ENCODE data around the gene FNBP1. TPM values are rescaled to one million over a fixed set of nuclear protein-coding genes. Genes with fewer than 3 reads are reported as not detected.

Gene FNBP1
- total and polyA plus RNA-seq, 2 experiments from 2014 or later, result 17.8 to 22.6 TPM

DNA sequence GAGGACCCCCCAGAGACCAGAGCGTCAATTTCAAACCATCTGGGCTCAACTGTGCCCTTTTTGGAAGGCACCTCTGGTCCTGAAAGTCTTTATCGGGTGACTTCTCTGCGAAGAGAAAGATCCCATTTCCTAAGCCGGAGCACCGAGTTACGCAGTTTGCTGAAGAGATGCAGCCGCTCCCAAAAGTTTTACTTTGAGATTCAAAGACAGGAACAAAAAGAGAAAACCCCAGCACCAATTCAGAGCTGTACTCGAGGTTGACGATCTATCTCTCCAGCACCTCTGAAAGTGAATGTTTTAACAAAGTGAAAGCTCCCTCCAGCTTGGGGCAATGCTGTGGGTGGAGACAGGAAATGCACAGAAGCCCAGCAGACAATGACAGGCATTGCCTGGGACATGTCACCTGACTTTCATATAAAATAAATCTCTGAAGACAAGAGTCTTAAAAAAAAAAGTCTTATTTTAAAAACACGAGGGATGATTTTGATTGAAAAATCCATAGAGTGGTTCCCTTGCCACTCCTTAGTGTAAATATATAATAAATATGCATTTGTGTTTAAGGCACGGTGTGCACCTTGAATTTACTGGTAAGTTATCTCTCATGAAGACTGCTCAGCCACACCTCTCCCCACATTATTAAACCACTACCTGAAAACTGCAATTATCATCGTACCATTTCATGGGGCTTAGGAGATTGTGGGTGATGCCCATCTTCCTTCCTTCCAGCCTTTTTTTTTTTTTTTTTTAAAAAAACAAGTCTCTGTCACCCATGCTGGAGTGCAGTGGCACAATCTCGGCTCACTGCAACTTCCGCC is 79.9 kb downstream of the FNBP1 start:
- in situ Hi-C loops (cut with MboI), result no loop called here
- H3K9ac ChIP-seq, result peak overlapping the region; percentile 76
- 23 to 27% methylated on average over 14 of the region's 14 CpGs for WGBS, 2 experiments (ENCODE audit: low coverage in 1 of 2, low lambda C conversion rate in 2 of 2, missing lambda C conversion rate in 2 of 2)

DNA sequence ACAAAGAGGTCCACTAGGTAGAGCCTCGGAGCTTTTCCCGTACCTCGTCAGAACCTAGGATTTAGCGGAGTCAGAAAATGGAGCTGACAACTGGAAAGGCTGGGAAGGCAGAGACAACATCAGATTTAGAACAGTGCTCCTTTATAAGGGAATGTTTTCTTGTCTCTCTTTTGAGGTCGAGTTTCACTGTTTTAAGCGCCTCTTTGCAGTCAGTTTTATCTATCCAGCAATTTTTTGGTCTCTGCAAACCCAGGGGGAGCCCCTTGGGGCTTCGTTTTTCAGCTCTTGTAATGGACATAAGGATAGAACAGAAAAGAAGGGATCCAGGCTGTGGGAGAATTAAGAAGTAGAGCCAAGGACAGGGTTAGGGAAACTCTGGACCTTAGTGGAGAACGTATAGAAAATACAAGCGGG is 80.5 kb downstream of the FNBP1 start:
- H3K4me1 ChIP-seq (ENCODE audit: insufficient read depth), result peaks cover 29% of the 10 kb centered on the region
- no peaks in the 10 kb centered on the region for H3K79me2 ChIP-seq (ENCODE audit: insufficient read depth)
- peak overlapping the region; percentile 65 for H2AFZ ChIP-seq
- H3F3A ChIP-seq (ENCODE audit: insufficient read depth), result peaks cover 23% of the 10 kb centered on the region
- in situ Hi-C loops (cut with MboI), result no loop called here
- TF ChIP-seq EZH2phosphoT487 (IDR thresholded peaks at IDR 0.05; ENCODE audit: insufficient read depth, low read depth), result no peak
- no peak for TF ChIP-seq EZH2 (IDR thresholded peaks at IDR 0.05; ENCODE audit: insufficient read depth, poor library complexity, severe bottlenecking)
- H3K4me3 ChIP-seq, result peak overlapping the region; percentile 78
- 70 to 73% methylated on average over 9 of the region's 9 CpGs for WGBS, 2 experiments (ENCODE audit: low coverage in 1 of 2, low lambda C conversion rate in 2 of 2, missing lambda C conversion rate in 2 of 2)
- H3K4me2 ChIP-seq (ENCODE audit: unreplicated experiment), result peak overlapping the region; percentile 98
- H3K27me3 ChIP-seq (replicated peaks; ENCODE audit: insufficient read depth), result no peaks in the 10 kb centered on the region
- H4K20me1 ChIP-seq (ENCODE audit: insufficient read depth), result no peaks in the 10 kb centered on the region
- H3K36me3 ChIP-seq (ENCODE audit: low read depth), result 0 out of 2 replicates have a peak, but pooled peaks cover 7% of the 10 kb centered on the region
- peak overlapping the region; percentile 52 for H3K27ac ChIP-seq
- no peaks in the 10 kb centered on the region for H3K9me2 ChIP-seq (ENCODE audit: insufficient read depth)
- H3K9me3 ChIP-seq (ENCODE audit: low read depth), result no peaks in the 10 kb centered on the region
- H3K9ac ChIP-seq, result peak overlapping the region; percentile 76
- no peak for DNase-seq

More for the DNA sequence above, 79.9 kb downstream of the FNBP1 start:
- H3K4me3 ChIP-seq, result peak overlapping the region; percentile 78
- DNase-seq, result peak; percentile 74
- 0 out of 2 replicates have a peak, but pooled peaks cover under 1% of the 10 kb centered on the region for H3K36me3 ChIP-seq (ENCODE audit: low read depth)
- no peaks in the 10 kb centered on the region for H3K79me2 ChIP-seq (ENCODE audit: insufficient read depth)
- no peaks in the 10 kb centered on the region for H3K9me2 ChIP-seq (ENCODE audit: insufficient read depth)
- peak overlapping the region; percentile 65 for H2AFZ ChIP-seq
- H3K4me2 ChIP-seq (ENCODE audit: unreplicated experiment), result peak overlapping the region; percentile 98
- no peaks in the 10 kb centered on the region for H3K9me3 ChIP-seq (ENCODE audit: low read depth)
- no peaks in the 10 kb centered on the region for H3K27me3 ChIP-seq (replicated peaks; ENCODE audit: insufficient read depth)
- no peaks in the 10 kb centered on the region for H4K20me1 ChIP-seq (ENCODE audit: insufficient read depth)
- TF ChIP-seq EZH2phosphoT487 (IDR thresholded peaks at IDR 0.05; ENCODE audit: insufficient read depth, low read depth) (no peak), EZH2 (IDR thresholded peaks at IDR 0.05; ENCODE audit: insufficient read depth, poor library complexity, severe bottlenecking) (no peak)
- peaks cover 29% of the 10 kb centered on the region for H3K4me1 ChIP-seq (ENCODE audit: insufficient read depth)
- peaks cover 24% of the 10 kb centered on the region for H3F3A ChIP-seq (ENCODE audit: insufficient read depth)
- peak overlapping the region; percentile 52 for H3K27ac ChIP-seq

DNA sequence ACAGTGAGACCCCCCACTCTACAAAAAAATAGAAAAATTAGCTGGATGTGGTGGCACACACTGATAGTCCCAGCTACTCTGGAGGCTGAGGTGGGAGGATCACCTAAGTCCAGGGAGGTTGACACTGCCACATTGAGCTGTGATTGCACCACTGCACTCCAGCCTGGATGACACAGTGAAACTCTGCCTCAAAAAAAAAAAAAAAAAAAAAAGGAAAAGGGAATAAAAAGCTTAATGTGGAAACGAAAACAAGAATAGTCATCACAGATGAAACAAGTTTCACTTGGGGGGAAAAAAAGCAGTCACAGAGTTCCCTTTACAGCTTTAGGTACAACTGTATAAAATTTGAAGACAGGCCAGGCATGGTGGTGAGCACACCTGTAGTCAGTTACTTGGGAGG is 84.2 kb downstream of the FNBP1 start:
- Histone ChIP-seq H3K79me2 (ENCODE audit: insufficient read depth) (no peaks in the 10 kb centered on the region), H3K9me3 (ENCODE audit: low read depth) (no peaks in the 10 kb centered on the region), H3K9me2 (ENCODE audit: insufficient read depth) (no peaks in the 10 kb centered on the region), H3F3A (ENCODE audit: insufficient read depth) (peaks cover 1% of the 10 kb centered on the region), H3K27me3 (replicated peaks; ENCODE audit: insufficient read depth) (no peaks in the 10 kb centered on the region), H3K4me2 (ENCODE audit: unreplicated experiment) (no peak overlapping the region), H3K27ac (no peak overlapping the region), H3K36me3 (ENCODE audit: low read depth) (0 out of 2 replicates have a peak, but pooled peaks cover 11% of the 10 kb centered on the region), H3K4me1 (ENCODE audit: insufficient read depth) (peaks cover 18% of the 10 kb centered on the region), H4K20me1 (ENCODE audit: insufficient read depth) (no peaks in the 10 kb centered on the region), H3K9ac (no peak overlapping the region), H3K4me3 (no peak overlapping the region), H2AFZ (no peak overlapping the region)
- DNase-seq, result no peak
- in situ Hi-C loops (cut with MboI), result no loop called here
- 54 to 80% methylated on average over 1 of the region's 1 CpG for WGBS, 2 experiments (ENCODE audit: low coverage in 1 of 2, low lambda C conversion rate in 2 of 2, missing lambda C conversion rate in 2 of 2)
- TF ChIP-seq EZH2phosphoT487 (IDR thresholded peaks at IDR 0.05; ENCODE audit: insufficient read depth, low read depth) (no peak), EZH2 (IDR thresholded peaks at IDR 0.05; ENCODE audit: insufficient read depth, poor library complexity, severe bottlenecking) (no peak)

DNA sequence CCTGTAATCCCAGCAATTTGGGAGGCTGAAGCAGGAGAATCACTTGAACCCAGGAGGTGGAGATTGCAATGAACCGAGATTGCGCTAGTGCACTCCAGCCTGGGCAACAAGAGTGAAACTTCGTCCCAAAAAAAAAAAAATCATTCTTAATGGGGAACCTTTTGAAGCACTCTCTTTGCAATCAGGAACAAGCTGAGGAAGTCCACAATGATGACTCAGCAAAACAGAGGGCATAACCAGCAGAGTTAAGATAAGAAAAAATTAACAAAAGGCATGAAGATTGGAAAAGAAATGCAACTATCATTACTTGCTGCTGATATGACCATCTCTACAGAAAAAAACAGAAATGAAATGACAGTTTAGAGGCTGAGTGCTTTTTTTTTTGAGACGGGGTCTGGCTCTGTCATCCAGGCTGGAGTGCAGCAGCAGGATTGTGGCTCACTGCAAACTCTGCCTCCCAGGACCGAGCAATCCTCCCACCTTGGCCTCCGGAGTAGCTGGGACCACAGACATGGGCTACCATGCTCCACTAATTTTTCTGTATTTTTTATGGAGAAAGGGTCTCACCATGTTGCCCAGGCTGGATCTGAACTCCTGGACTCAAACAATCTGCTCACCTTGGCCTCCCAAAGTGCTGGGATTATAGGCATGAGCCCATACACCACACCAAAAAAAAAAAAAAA is 88.0 kb downstream of the FNBP1 start:
- in situ Hi-C loops (cut with MboI), result no loop called here
- peak; percentile 30 for DNase-seq
- Histone ChIP-seq H3K9ac (no peak overlapping the region), H3K4me1 (ENCODE audit: insufficient read depth) (peaks cover 6% of the 10 kb centered on the region; the same call in 1 of the 2 replicates), H3F3A (ENCODE audit: insufficient read depth) (no peaks in the 10 kb centered on the region), H3K9me2 (ENCODE audit: insufficient read depth) (no peaks in the 10 kb centered on the region), H2AFZ (no peak overlapping the region), H3K4me3 (no peak overlapping the region), H3K36me3 (ENCODE audit: low read depth) (0 out of 2 replicates have a peak, but pooled peaks cover 13% of the 10 kb centered on the region), H3K27ac (no peak overlapping the region), H3K79me2 (ENCODE audit: insufficient read depth) (no peaks in the 10 kb centered on the region), H3K27me3 (replicated peaks; ENCODE audit: insufficient read depth) (no peaks in the 10 kb centered on the region), H3K9me3 (ENCODE audit: low read depth) (no peaks in the 10 kb centered on the region), H4K20me1 (ENCODE audit: insufficient read depth) (no peaks in the 10 kb centered on the region), H3K4me2 (ENCODE audit: unreplicated experiment) (no peak overlapping the region)
- 80 to 85% methylated on average over 6 of the region's 6 CpGs for WGBS, 2 experiments (ENCODE audit: low coverage in 1 of 2, low lambda C conversion rate in 2 of 2, missing lambda C conversion rate in 2 of 2)
- TF ChIP-seq EZH2 (IDR thresholded peaks at IDR 0.05; ENCODE audit: insufficient read depth, poor library complexity, severe bottlenecking), result no peak
- no peak for TF ChIP-seq EZH2phosphoT487 (IDR thresholded peaks at IDR 0.05; ENCODE audit: insufficient read depth, low read depth)

All from GM23248 (cell line).